Endothelial cell (in vitro differentiated cells): ENCODE results near the gene NRG2. TPM values are rescaled to one million over a fixed set of nuclear protein-coding genes. Genes with fewer than 3 reads are reported as not detected.

Source experiments
- DNase-seq: peaks from one replicate; pipeline ENCODE4 v3.0.0; 2021; ENCODE audit warnings: low spot score
- H3K27ac Mint-ChIP-seq: one replicate; pipeline ENCODE4 v1.8.0; 2021; ENCODE audit warnings: mixed read lengths, inconsistent platforms; ENCODE audit not compliant: unreplicated experiment
- H3K27me3 Mint-ChIP-seq: one replicate; pipeline ENCODE4 v1.8.0; 2021; ENCODE audit warnings: mild to moderate bottlenecking, moderate library complexity, mixed read lengths, inconsistent platforms; ENCODE audit not compliant: unreplicated experiment
- H3K36me3 Mint-ChIP-seq: one replicate; pipeline ENCODE4 v1.8.0; 2021; ENCODE audit warnings: mild to moderate bottlenecking, low read depth, mixed read lengths, inconsistent platforms; ENCODE audit not compliant: unreplicated experiment
- H3K4me1 Mint-ChIP-seq: one replicate; pipeline ENCODE4 v1.8.0; 2021; ENCODE audit warnings: mild to moderate bottlenecking, mixed read lengths, inconsistent platforms; ENCODE audit not compliant: unreplicated experiment
- H3K4me3 Mint-ChIP-seq: one replicate; pipeline ENCODE4 v1.8.0; 2021; ENCODE audit warnings: mild to moderate bottlenecking, mixed read lengths, inconsistent platforms; ENCODE audit not compliant: unreplicated experiment
- H3K9me3 Mint-ChIP-seq: one replicate; pipeline ENCODE4 v1.8.0; 2021; ENCODE audit warnings: mixed read lengths, inconsistent platforms; ENCODE audit not compliant: unreplicated experiment
- CTCF ChIP-seq: fragments of 200-600 bp; sonication (generic); IDR thresholded peaks from one replicate; pipeline ENCODE4 v1.5.0; 2021; ENCODE audit warnings: antibody characterized with exemption; ENCODE audit not compliant: unreplicated experiment
- total RNA-seq: library from RNA; stranded (reverse); fragmentation: NEBNext Ultra II Directional; extraction: Animal tissue kit (Norgen Biotek cat#: 25700); gene quantifications from one replicate; pipeline ENCODE4 v1.2.1, GENCODE V29; 2021; ENCODE audit not compliant: unreplicated experiment

NRG2 gene
- total RNA-seq, 1 donor from 2014 or later = not detected

- Mint-ChIP-seq H3K27me3 (peaks cover 24% of the 10 kb centered on the region), H3K27ac (no peak overlapping the region), H3K4me1 (peaks cover 14% of the 10 kb centered on the region), H3K4me3 (no peak overlapping the region), H3K36me3 (peaks cover 3% of the 10 kb centered on the region), H3K9me3 (no peaks in the 10 kb centered on the region)
- no peak for TF ChIP-seq CTCF
- DNase-seq = no peak
Observed at GRCh38 chr5:139847091-139847490, 196.0 kb downstream of the NRG2 start.

GRCh38 chr5:139845846-139846681, 197.0 kb downstream of the NRG2 start:
- Mint-ChIP-seq H3K27ac (no peak overlapping the region), H3K4me3 (no peak overlapping the region), H3K27me3 (peaks cover 23% of the 10 kb centered on the region), H3K4me1 (peaks cover 14% of the 10 kb centered on the region), H3K9me3 (no peaks in the 10 kb centered on the region), H3K36me3 (peaks cover 3% of the 10 kb centered on the region)
- no peak for TF ChIP-seq CTCF
- DNase-seq = no peak

GRCh38 chr5:139844472-139845145, 198.5 kb downstream of the NRG2 start:
- peak; percentile 89 for DNase-seq
- Mint-ChIP-seq H3K4me3 (no peak overlapping the region), H3K36me3 (peaks cover 3% of the 10 kb centered on the region), H3K4me1 (peaks cover 9% of the 10 kb centered on the region), H3K9me3 (no peaks in the 10 kb centered on the region), H3K27ac (no peak overlapping the region), H3K27me3 (peaks cover 22% of the 10 kb centered on the region)
- TF ChIP-seq CTCF = peak; percentile 78

- Mint-ChIP-seq H3K4me1 (peaks cover 5% of the 10 kb centered on the region), H3K36me3 (peaks cover 3% of the 10 kb centered on the region), H3K27ac (no peak overlapping the region), H3K9me3 (no peaks in the 10 kb centered on the region), H3K4me3 (no peak overlapping the region), H3K27me3 (peaks cover 18% of the 10 kb centered on the region)
- no peak for DNase-seq
- no peak for TF ChIP-seq CTCF
Observed at GRCh38 chr5:139843991-139844390, 199.1 kb downstream of the NRG2 start.

GRCh38 chr5:139842321-139842720, 200.8 kb downstream of the NRG2 start:
- peaks cover 3% of the 10 kb centered on the region for H3K36me3 Mint-ChIP-seq
- no peak for TF ChIP-seq CTCF
- no peak overlapping the region for H3K27ac Mint-ChIP-seq
- peaks cover 2% of the 10 kb centered on the region for H3K4me1 Mint-ChIP-seq
- peaks cover 18% of the 10 kb centered on the region for H3K27me3 Mint-ChIP-seq
- H3K9me3 Mint-ChIP-seq = no peaks in the 10 kb centered on the region
- no peak overlapping the region for H3K4me3 Mint-ChIP-seq
- no peak for DNase-seq
